SU-DHL-6 (cell line): ENCODE data around the gene CYP39A1.

ENCODE experiments used
- H2AFZ ChIP-seq: fragments of 200-600 bp; sonication (generic); 2 replicates; pipeline ENCODE4 v1.6.1; 2014; ENCODE audit warnings: low read depth, mild to moderate bottlenecking, moderate library complexity, mixed read lengths, antibody characterized with exemption, low read length; ENCODE audit not compliant: severe bottlenecking
- H3F3A ChIP-seq: fragments of 200-600 bp; shearing (Covaris generic); 2 replicates; pipeline ENCODE4 v1.6.0; 2016; ENCODE audit warnings: antibody characterized with exemption, mild to moderate bottlenecking; ENCODE audit not compliant: insufficient read depth
- H3K27ac ChIP-seq: fragments of 200-600 bp; sonication (generic); 2 replicates; pipeline ENCODE4 v1.5.1; 2016; ENCODE audit warnings: low read depth, mild to moderate bottlenecking, low read length, moderate library complexity, mixed read lengths
- H3K27me3 ChIP-seq: fragments of 200-600 bp; sonication (generic), shearing (Covaris generic); 2 replicates; pipeline ENCODE4 v1.6.0; 2014; ENCODE audit warnings: mild to moderate bottlenecking, low read length
- H3K36me3 ChIP-seq: fragments of 200-600 bp; sonication (generic); 2 replicates; pipeline ENCODE4 v1.6.1; 2014; ENCODE audit warnings: mild to moderate bottlenecking, low read length, mixed read lengths
- H3K4me2 ChIP-seq: fragments of 300-600, 200-600 bp; shearing (Covaris generic), sonication (generic); 2 replicates; pipeline ENCODE4 v1.6.0; 2014; ENCODE audit warnings: low read length, low read depth, mild to moderate bottlenecking; ENCODE audit not compliant: poor library complexity, severe bottlenecking
- H3K4me3 ChIP-seq: fragments of 200-600 bp; sonication (generic); 2 replicates; pipeline ENCODE4 v1.5.1; 2014; ENCODE audit warnings: antibody characterized with exemption, low read length, mild to moderate bottlenecking, mixed read lengths; ENCODE audit not compliant: insufficient read depth, poor library complexity, severe bottlenecking
- H3K79me2 ChIP-seq: fragments of 200-600 bp; sonication (generic); 2 replicates; pipeline ENCODE4 v1.6.1; 2014; ENCODE audit warnings: mild to moderate bottlenecking, low read length, moderate library complexity; ENCODE audit not compliant: insufficient read depth
- H3K9ac ChIP-seq: fragments of 200-600 bp; sonication (generic); 2 replicates; pipeline ENCODE4 v1.7.0; 2014; ENCODE audit warnings: mild to moderate bottlenecking, low read length
- H3K9me2 ChIP-seq: fragments of 200-600 bp; sonication (generic); replicated peaks from 2 replicates; pipeline ENCODE4 v1.6.1; 2014; ENCODE audit warnings: low read length; ENCODE audit not compliant: insufficient read depth
- H3K9me3 ChIP-seq: fragments of 200-600 bp; sonication (generic); 2 replicates; pipeline ENCODE4 v1.6.1; 2014; ENCODE audit warnings: low read length, mixed read lengths; ENCODE audit not compliant: insufficient read depth
- H4K20me1 ChIP-seq: fragments of 200-600 bp; sonication (generic); 2 replicates; pipeline ENCODE4 v1.6.1; 2014; ENCODE audit warnings: low read depth, mild to moderate bottlenecking, antibody characterized with exemption, low read length, moderate library complexity, mixed read lengths
- CTCF ChIP-seq: fragments of 200-600 bp; sonication (generic); IDR thresholded peaks from one replicate; pipeline ENCODE4 v1.5.1; 2017; ENCODE audit warnings: antibody characterized with exemption, mild to moderate bottlenecking, low read length, moderate library complexity; ENCODE audit not compliant: insufficient read depth, poor library complexity, severe bottlenecking
- EZH2phosphoT487 ChIP-seq: fragments of 200-600 bp; sonication (generic), shearing (Covaris generic); conservative IDR thresholded peaks from 2 replicates; pipeline ENCODE4 v1.6.1; 2018; ENCODE audit warnings: mild to moderate bottlenecking, antibody characterized with exemption, low read length, moderate library complexity, mixed read lengths

CYP39A1 gene

GRCh38 chr6:46690141-46690755 lies 37.6 kb upstream of the CYP39A1 start:
- no peak overlapping the region for H3K27ac ChIP-seq

DNA sequence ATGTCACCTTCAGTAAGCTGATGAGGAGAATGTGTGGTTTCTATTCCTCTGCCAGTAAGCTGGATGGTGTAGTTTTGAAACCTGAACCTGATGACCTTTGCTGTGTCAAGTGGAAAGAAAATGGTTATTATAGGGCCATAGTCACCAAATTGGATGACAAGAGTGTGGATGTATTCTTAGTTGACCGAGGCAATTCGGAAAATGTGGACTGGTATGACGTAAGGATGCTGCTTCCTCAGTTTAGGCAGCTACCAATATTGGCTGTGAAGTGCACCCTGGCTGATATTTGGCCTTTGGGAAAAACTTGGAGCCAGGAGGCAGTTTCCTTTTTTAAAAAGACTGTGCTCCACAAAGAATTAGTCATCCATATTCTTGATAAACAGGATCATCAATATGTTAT lies 37.0 kb upstream of the CYP39A1 start:
- Histone ChIP-seq H3K4me3 (no peak overlapping the region), H4K20me1 (no peaks in the 10 kb centered on the region), H3F3A (no peaks in the 10 kb centered on the region; the same call in 1 of the 2 replicates), H3K27ac (no peak overlapping the region), H3K36me3 (peaks cover 5% of the 10 kb centered on the region; the same call in 1 of the 2 replicates), H3K9me3 (no peaks in the 10 kb centered on the region), H3K79me2 (no peaks in the 10 kb centered on the region), H3K27me3 (no peaks in the 10 kb centered on the region), H2AFZ (no peak overlapping the region), H3K9ac (no peak overlapping the region), H3K4me2 (no peak overlapping the region), H3K9me2 (no peaks in the 10 kb centered on the region)
- TF ChIP-seq EZH2phosphoT487, result no peak

More at GRCh38 chr6:46690141-46690755, 37.6 kb upstream of the CYP39A1 start:
- Histone ChIP-seq H3K4me2 (no peak overlapping the region), H3K9me2 (no peaks in the 10 kb centered on the region), H4K20me1 (no peaks in the 10 kb centered on the region), H3K79me2 (no peaks in the 10 kb centered on the region), H3F3A (no peaks in the 10 kb centered on the region), H3K9me3 (no peaks in the 10 kb centered on the region), H3K27me3 (no peaks in the 10 kb centered on the region), H3K36me3 (no peaks in the 10 kb centered on the region; the same call in 1 of the 2 replicates), H3K9ac (no peak overlapping the region), H3K4me3 (no peak overlapping the region), H2AFZ (no peak overlapping the region)
- TF ChIP-seq CTCF (no peak), EZH2phosphoT487 (no peak)

DNA sequence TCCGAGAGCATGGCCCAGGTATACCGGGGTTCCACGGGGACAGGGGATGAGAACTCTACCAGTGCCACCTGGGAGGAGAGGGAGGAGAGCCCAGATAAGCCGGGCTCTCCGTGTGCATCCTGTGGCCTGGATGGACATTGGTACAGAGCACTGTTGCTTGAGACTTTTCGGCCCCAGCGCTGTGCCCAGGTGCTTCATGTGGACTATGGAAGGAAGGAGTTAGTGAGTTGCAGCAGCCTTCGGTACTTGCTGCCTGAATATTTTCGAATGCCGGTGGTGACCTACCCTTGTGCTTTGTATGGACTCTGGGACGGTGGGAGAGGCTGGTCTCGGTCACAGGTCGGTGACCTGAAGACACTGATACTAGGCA lies 36.3 kb upstream of the CYP39A1 start:
- H3K79me2 ChIP-seq, result no peaks in the 10 kb centered on the region
- TF ChIP-seq EZH2phosphoT487 (no peak), CTCF (no peak)

DNA sequence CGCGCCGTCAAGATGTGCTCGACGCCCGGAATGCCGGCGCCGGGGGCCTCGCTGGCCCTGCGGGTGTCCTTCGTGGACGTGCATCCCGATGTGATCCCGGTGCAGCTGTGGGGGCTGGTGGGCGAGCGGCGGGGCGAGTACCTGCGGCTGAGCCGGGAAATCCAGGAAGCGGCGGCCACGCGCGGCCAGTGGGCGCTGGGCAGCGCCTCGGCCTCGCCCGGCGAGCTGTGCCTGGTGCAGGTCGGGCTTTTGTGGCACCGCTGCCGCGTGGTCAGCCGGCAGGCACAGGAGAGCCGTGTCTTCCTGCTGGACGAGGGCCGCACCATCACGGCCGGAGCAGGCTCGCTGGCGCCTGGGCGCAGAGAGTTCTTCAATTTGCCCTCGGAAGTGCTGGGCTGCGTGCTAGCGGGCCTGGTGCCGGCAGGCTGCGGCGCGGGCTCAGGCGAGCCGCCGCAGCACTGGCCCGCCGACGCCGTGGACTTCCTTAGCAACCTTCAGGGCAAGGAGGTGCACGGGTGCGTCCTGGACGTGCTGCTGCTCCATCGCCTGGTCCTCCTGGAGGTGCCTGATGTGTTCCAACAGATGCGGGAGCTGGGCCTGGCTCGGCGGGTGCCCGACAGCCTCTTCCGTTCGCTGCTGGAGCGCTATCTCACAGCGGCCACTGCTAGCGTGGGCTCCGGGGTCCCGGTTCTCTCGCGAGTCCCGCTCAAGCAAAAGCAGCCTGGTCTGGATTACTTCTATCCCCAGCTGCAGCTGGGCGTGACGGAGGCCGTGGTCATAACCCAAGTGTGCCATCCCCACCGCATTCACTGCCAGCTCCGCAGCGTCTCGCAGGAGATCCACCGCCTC lies 35.7 kb upstream of the CYP39A1 start:
- H3K36me3 ChIP-seq, result peaks cover 13% of the 10 kb centered on the region; the same call in 1 of the 2 replicates
- no peaks in the 10 kb centered on the region for H3K27me3 ChIP-seq
- no peak overlapping the region for H3K4me3 ChIP-seq
- TF ChIP-seq EZH2phosphoT487 (no peak), CTCF (no peak)
- H3K4me2 ChIP-seq, result no peak overlapping the region
- H3K9ac ChIP-seq, result no peak overlapping the region
- no peaks in the 10 kb centered on the region for H3K79me2 ChIP-seq
- no peak overlapping the region for H3K27ac ChIP-seq
- H4K20me1 ChIP-seq, result no peaks in the 10 kb centered on the region
- no peak overlapping the region for H2AFZ ChIP-seq
- H3F3A ChIP-seq, result peaks cover 5% of the 10 kb centered on the region; the same call in 1 of the 2 replicates
- no peaks in the 10 kb centered on the region for H3K9me3 ChIP-seq
- no peaks in the 10 kb centered on the region for H3K9me2 ChIP-seq

More for the DNA sequence above, 36.3 kb upstream of the CYP39A1 start:
- peaks cover 3% of the 10 kb centered on the region; the same call in 1 of the 2 replicates for H3F3A ChIP-seq
- H2AFZ ChIP-seq, result no peak overlapping the region
- H3K9me2 ChIP-seq, result no peaks in the 10 kb centered on the region
- H3K9me3 ChIP-seq, result no peaks in the 10 kb centered on the region
- H3K4me3 ChIP-seq, result no peak overlapping the region
- no peak overlapping the region for H3K27ac ChIP-seq
- peaks cover 7% of the 10 kb centered on the region; the same call in 1 of the 2 replicates for H3K36me3 ChIP-seq
- no peak overlapping the region for H3K4me2 ChIP-seq
- no peaks in the 10 kb centered on the region for H3K27me3 ChIP-seq
- no peaks in the 10 kb centered on the region for H4K20me1 ChIP-seq
- no peak overlapping the region for H3K9ac ChIP-seq
